Peyer's patch (tissue), 4 donors: ENCODE data around the gene FCMR. TPM values are rescaled to one million over a fixed set of nuclear protein-coding genes. Genes with fewer than 3 reads are reported as not detected.

Experiments used
- DNase-seq, 3 donors: peaks; one replicate each; pipeline ENCODE4 v3.0.0-alpha.2; 2017 to 2019
- H3K27ac ChIP-seq, 4 donors: fragments of 200-600 bp; sonication (generic); one replicate each; pipeline ENCODE4 v1.5.1; 2016 to 2019
- H3K27me3 ChIP-seq, 2 donors: fragments of 200-600 bp; sonication (generic); one replicate each; pipeline ENCODE4 v1.5.1; 2019
- H3K36me3 ChIP-seq, 3 donors: fragments of 200-600 bp; sonication (generic); one replicate each; pipeline ENCODE4 v1.5.1; 2016 to 2019
- H3K4me1 ChIP-seq, 4 donors: fragments of 200-600 bp; sonication (generic); one replicate each; pipeline ENCODE4 v1.5.1; 2016 to 2019
- H3K4me3 ChIP-seq, 4 donors: fragments of 200-600 bp; sonication (generic); 1 replicate in 3 of 4; 2 replicates in 1 of 4; pipeline ENCODE4 v1.5.1; 2016 to 2019; ENCODE audit warnings: mild to moderate bottlenecking in 1 of 4
- H3K9me3 ChIP-seq, 4 donors: fragments of 200-600 bp; sonication (generic); one replicate each; pipeline ENCODE4 v1.5.1; 2016 to 2019; ENCODE audit warnings: mild to moderate bottlenecking in 1 of 4
- CTCF ChIP-seq, 6 experiments: fragments of 450-650 bp in 4 of 6; fragments of 200-600 bp in 2 of 6; sonication (generic) in 1 of 6; IDR thresholded peaks; one replicate each; pipeline ENCODE4 v1.5.1; 2017 to 2019; ENCODE audit warnings: antibody characterized with exemption in 6 of 6, mild to moderate bottlenecking in 3 of 6, moderate library complexity in 1 of 6
- POLR2A ChIP-seq, 2 donors: fragments of 450-650 bp; IDR thresholded peaks; one replicate each; pipeline ENCODE4 v1.5.1; 2017; ENCODE audit warnings: antibody characterized with exemption in 2 of 2, mild to moderate bottlenecking in 2 of 2, moderate library complexity in 2 of 2
- total RNA-seq, 4 donors: library from RNA; depleted of rRNA; stranded (reverse); fragments of >200 nt; gene quantifications; one replicate each; pipeline ENCODE4 v1.1.0, GENCODE V29; 2016

The FCMR gene, protein sequence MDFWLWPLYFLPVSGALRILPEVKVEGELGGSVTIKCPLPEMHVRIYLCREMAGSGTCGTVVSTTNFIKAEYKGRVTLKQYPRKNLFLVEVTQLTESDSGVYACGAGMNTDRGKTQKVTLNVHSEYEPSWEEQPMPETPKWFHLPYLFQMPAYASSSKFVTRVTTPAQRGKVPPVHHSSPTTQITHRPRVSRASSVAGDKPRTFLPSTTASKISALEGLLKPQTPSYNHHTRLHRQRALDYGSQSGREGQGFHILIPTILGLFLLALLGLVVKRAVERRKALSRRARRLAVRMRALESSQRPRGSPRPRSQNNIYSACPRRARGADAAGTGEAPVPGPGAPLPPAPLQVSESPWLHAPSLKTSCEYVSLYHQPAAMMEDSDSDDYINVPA
- 100 to 1,000 TPM in 1 of 4 donors, 1 to 10 TPM in 3; 7.4 to 248 (median 8.6) TPM for total RNA-seq

DNA sequence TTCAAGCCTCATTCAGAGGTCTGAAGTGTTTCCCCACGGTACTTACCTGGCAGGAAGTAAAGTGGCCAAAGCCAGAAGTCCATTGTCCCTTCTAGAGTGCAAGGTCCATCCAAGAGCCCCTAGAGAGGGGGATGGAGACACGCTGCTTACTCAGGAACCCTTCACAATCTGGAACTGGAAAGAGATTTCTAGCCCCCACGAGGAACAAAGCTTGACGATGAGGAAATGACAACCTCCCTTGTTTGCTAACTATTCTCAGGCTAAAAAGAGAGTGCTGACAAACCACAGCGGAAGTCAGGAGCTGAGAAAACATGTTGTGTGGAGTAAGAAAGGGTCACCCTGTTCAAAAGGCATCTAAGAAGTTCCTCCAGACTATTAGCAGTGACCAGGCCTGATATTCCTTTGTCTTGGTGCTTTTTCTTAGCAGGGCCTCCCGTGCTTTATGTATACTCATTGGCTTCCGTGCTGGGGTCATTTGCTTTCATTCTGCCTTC is at the start of gene FCMR:
FCMR (minus strand) TSS at position 170 of the 494 bp plus-strand sequence; CDS start at position 83, 87 bp downstream.
- peak in 2 of 3 donors; percentile 85 to 86 for DNase-seq
- peak within 1 kb of the TSS; percentile 36 to 56 (median 44) for H3K4me3 ChIP-seq
- H3K9me3 ChIP-seq, result no peaks in the 10 kb centered on the region
- H3K4me1 ChIP-seq, result peaks cover 0 to 35% (median 25%) of the 10 kb centered on the region in 4 donors
- TF ChIP-seq CTCF (IDR thresholded peaks at IDR 0.05) (no peak), POLR2A (IDR thresholded peaks at IDR 0.05) (peak in 1 of 2 donors; percentile 42)
- H3K27ac ChIP-seq, result peak within 1 kb of the TSS; percentile 75 to 89 (median 88)
- no peaks in the 10 kb centered on the region for H3K36me3 ChIP-seq
- no peaks in the 10 kb centered on the region for H3K27me3 ChIP-seq

- TF ChIP-seq CTCF (IDR thresholded peaks at IDR 0.05), result no peak
- TF ChIP-seq POLR2A (IDR thresholded peaks at IDR 0.05), result no peak
- no peak overlapping the region for H3K27ac ChIP-seq
- H3K27me3 ChIP-seq, result no peaks in the 10 kb centered on the region
- DNase-seq, result no peak
- no peak overlapping the region for H3K4me3 ChIP-seq
- H3K4me1 ChIP-seq, result peaks cover 0 to 74% (median 4%) of the 10 kb centered on the region in 4 donors
- H3K9me3 ChIP-seq, result no peaks in the 10 kb centered on the region
- no peaks in the 10 kb centered on the region for H3K36me3 ChIP-seq
Measured at GRCh38 chr1:206971029-206971655, 49.4 kb upstream of the FCMR start.

GRCh38 chr1:206970446-206970845 is 48.7 kb upstream of the FCMR start, which contains the start of gene FCAMR:
FCAMR (minus strand) TSS chr1:206970460; CDS start chr1:206970125, 335 bp downstream.
- Histone ChIP-seq H3K4me1 (peaks cover 0 to 71% (median 4%) of the 10 kb centered on the region in 4 donors), H3K9me3 (no peaks in the 10 kb centered on the region), H3K27me3 (no peaks in the 10 kb centered on the region), H3K36me3 (no peaks in the 10 kb centered on the region), H3K27ac (peak within 1 kb of the TSS in 2 of 4 donors; percentile 53 to 62), H3K4me3 (no peak within 1 kb of the TSS)
- TF ChIP-seq CTCF (IDR thresholded peaks at IDR 0.05) (no peak), POLR2A (IDR thresholded peaks at IDR 0.05) (no peak)
- no peak for DNase-seq

- Histone ChIP-seq H3K9me3 (no peaks in the 10 kb centered on the region), H3K4me1 (peaks cover 0 to 69% (median 4%) of the 10 kb centered on the region in 4 donors), H3K27ac (peak overlapping the region in 2 of 4 donors; percentile 53 to 62), H3K27me3 (no peaks in the 10 kb centered on the region), H3K36me3 (no peaks in the 10 kb centered on the region), H3K4me3 (no peak overlapping the region)
- DNase-seq, result peak in 2 of 3 donors; percentile 80 to 90
- TF ChIP-seq POLR2A (IDR thresholded peaks at IDR 0.05), result no peak
Measured at GRCh38 chr1:206969090-206969489, 47.3 kb upstream of the FCMR start.

GRCh38 chr1:206967096-206967849 is 45.5 kb upstream of the FCMR start:
- Histone ChIP-seq H3K9me3 (no peaks in the 10 kb centered on the region), H3K36me3 (no peaks in the 10 kb centered on the region), H3K27me3 (no peaks in the 10 kb centered on the region), H3K4me3 (no peak overlapping the region), H3K27ac (peak overlapping the region in 1 of 4 donors; percentile 62), H3K4me1 (peaks cover 0 to 59% (median 4%) of the 10 kb centered on the region in 4 donors)
- DNase-seq, result no peak
- no peak for TF ChIP-seq CTCF (IDR thresholded peaks at IDR 0.05)
- TF ChIP-seq POLR2A (IDR thresholded peaks at IDR 0.05), result no peak
